HEK293 (cell line): ENCODE results near the gene FAM110D.

Experiments
- CTCF ChIA-PET: fragments of 350-600 bp; formaldehyde crosslinking; extraction: SDS; loops from one replicate; lab custom pipeline; 2021; ENCODE audit warnings: antibody characterized with exemption; lab: Yijun Ruan, JAX
- POLR2A ChIA-PET: fragments of 300-600 bp; formaldehyde crosslinking; extraction: SDS; loops from one replicate; lab custom pipeline; 2020; ENCODE audit warnings: antibody characterized with exemption, inconsistent platforms; lab: Yijun Ruan, JAX
- H3K27ac ChIP-seq: fragments of 200-500 bp; sonication (Bioruptor generic); 2 replicates; pipeline ENCODE4 v1.5.1; 2014; ENCODE audit warnings: low read depth, low read length, control low read depth, inconsistent platforms; ENCODE audit errors: extremely low read depth
- H3K36me3 ChIP-seq, 2 experiments: fragments of 200-500 bp in 1 of 2; sonication (Bioruptor generic) in 1 of 2; 1 replicate in 1 of 2; 2 replicates in 1 of 2; pipeline ENCODE4 v1.5.1; 2014 to 2017; ENCODE audit warnings: inconsistent platforms in 2 of 2, low read length in 2 of 2; ENCODE audit not compliant: control insufficient read depth in 2 of 2, insufficient read depth in 1 of 2
- H3K4me1 ChIP-seq: fragments of 200-500 bp; sonication (Bioruptor generic); 2 replicates; pipeline ENCODE4 v1.5.1; 2014; ENCODE audit warnings: mild to moderate bottlenecking, low read length, inconsistent platforms; ENCODE audit not compliant: control insufficient read depth, insufficient read depth
- H3K4me3 ChIP-seq: 2 replicates; pipeline ENCODE4 v1.5.1; 2011; ENCODE audit warnings: low read depth, mild to moderate bottlenecking, control low read depth, low read length, moderate library complexity
- H3K9me3 ChIP-seq: fragments of 200-500 bp; sonication (Bioruptor generic); 2 replicates; pipeline ENCODE4 v1.5.1; 2014; ENCODE audit warnings: low read depth, low read length, inconsistent platforms; ENCODE audit not compliant: control insufficient read depth, insufficient read depth
- BCL11A ChIP-seq: fragments of 450-650 bp; formaldehyde crosslinking; IDR thresholded peaks from 2 replicates; pipeline ENCODE4 v1.5.1; 2016; ENCODE audit warnings: low read depth, missing biosample characterization, missing genetic modification characterization
- BCL11B ChIP-seq: fragments of 450-650 bp; formaldehyde crosslinking; IDR thresholded peaks from 2 replicates; pipeline ENCODE4 v1.5.1; 2016; ENCODE audit warnings: low read depth, missing biosample characterization, missing genetic modification characterization
- EGR2 ChIP-seq: fragments of 450-650 bp; formaldehyde crosslinking; IDR thresholded peaks from 2 replicates; pipeline ENCODE4 v1.5.1; 2016; ENCODE audit warnings: low read depth, missing biosample characterization, missing genetic modification characterization
- IKZF3 ChIP-seq: fragments of 450-650 bp; IDR thresholded peaks from 2 replicates; pipeline ENCODE4 v1.5.0; 2018; ENCODE audit warnings: missing biosample characterization, mild to moderate bottlenecking, missing genetic modification characterization, moderate library complexity
- ZBTB10 ChIP-seq: fragments of 450-650 bp; formaldehyde crosslinking; IDR thresholded peaks from 2 replicates; pipeline ENCODE4 v1.5.1; 2016; ENCODE audit warnings: missing biosample characterization, missing genetic modification characterization
- ZBTB17 ChIP-seq: fragments of 450-650 bp; formaldehyde crosslinking; IDR thresholded peaks from 2 replicates; pipeline ENCODE4 v1.5.1; 2016; ENCODE audit warnings: missing biosample characterization, missing genetic modification characterization
- ZBTB20 ChIP-seq: fragments of 450-650 bp; formaldehyde crosslinking; IDR thresholded peaks from 2 replicates; pipeline ENCODE4 v1.5.1; 2016; ENCODE audit warnings: missing biosample characterization, missing genetic modification characterization
- ZBTB6 ChIP-seq: fragments of 450-650 bp; formaldehyde crosslinking; IDR thresholded peaks from 2 replicates; pipeline ENCODE4 v1.5.1; 2017; ENCODE audit warnings: missing biosample characterization, missing genetic modification characterization
- ZFHX2 ChIP-seq: fragments of 450-650 bp; formaldehyde crosslinking; conservative IDR thresholded peaks from 2 replicates; pipeline ENCODE4 v1.5.1; 2016; ENCODE audit warnings: missing biosample characterization, missing genetic modification characterization
- ZNF133 ChIP-seq: fragments of 450-650 bp; formaldehyde crosslinking; IDR thresholded peaks from 2 replicates; pipeline ENCODE4 v1.5.1; 2016; ENCODE audit warnings: missing biosample characterization, missing genetic modification characterization
- ZNF140 ChIP-seq: fragments of 450-650 bp; formaldehyde crosslinking; IDR thresholded peaks from 2 replicates; pipeline ENCODE4 v1.5.1; 2016; ENCODE audit warnings: missing biosample characterization, missing genetic modification characterization
- ZNF398 ChIP-seq: fragments of 450-650 bp; formaldehyde crosslinking; IDR thresholded peaks from 2 replicates; pipeline ENCODE4 v1.5.1; 2017; ENCODE audit warnings: missing biosample characterization, missing genetic modification characterization
- ZNF600 ChIP-seq: fragments of 450-650 bp; formaldehyde crosslinking; IDR thresholded peaks from 2 replicates; pipeline ENCODE4 v1.5.1; 2016; ENCODE audit warnings: missing biosample characterization, missing genetic modification characterization
- ZNF639 ChIP-seq: fragments of 450-650 bp; formaldehyde crosslinking; IDR thresholded peaks from 2 replicates; pipeline ENCODE4 v1.5.1; 2016; ENCODE audit warnings: missing biosample characterization, missing genetic modification characterization
- ZNF660 ChIP-seq: fragments of 450-650 bp; IDR thresholded peaks from 2 replicates; pipeline ENCODE4 v1.5.1; 2018; ENCODE audit warnings: missing biosample characterization, mild to moderate bottlenecking, missing genetic modification characterization
- ZNF704 ChIP-seq: fragments of 450-650 bp; formaldehyde crosslinking; IDR thresholded peaks from 2 replicates; pipeline ENCODE4 v1.5.1; 2016; ENCODE audit warnings: missing biosample characterization, missing genetic modification characterization
- ZNF776 ChIP-seq: fragments of 450-650 bp; formaldehyde crosslinking; IDR thresholded peaks from 2 replicates; pipeline ENCODE4 v1.5.0; 2017; ENCODE audit warnings: missing biosample characterization, missing genetic modification characterization, borderline replicate concordance
- ZNF792 ChIP-seq: fragments of 450-650 bp; formaldehyde crosslinking; IDR thresholded peaks from 2 replicates; pipeline ENCODE4 v1.5.1; 2016; ENCODE audit warnings: missing biosample characterization, missing genetic modification characterization
- ZXDB ChIP-seq: fragments of 450-650 bp; formaldehyde crosslinking; IDR thresholded peaks from 2 replicates; pipeline ENCODE4 v1.5.1; 2016; ENCODE audit warnings: missing biosample characterization, missing genetic modification characterization
- TF ChIP-seq, protein P1 (sequence below): fragments of 450-650 bp; formaldehyde crosslinking; IDR thresholded peaks from 2 replicates; pipeline ENCODE4 v1.5.1; 2017; ENCODE audit warnings: missing biosample characterization, mild to moderate bottlenecking, missing genetic modification characterization, moderate library complexity

Gene FAM110D

DNA sequence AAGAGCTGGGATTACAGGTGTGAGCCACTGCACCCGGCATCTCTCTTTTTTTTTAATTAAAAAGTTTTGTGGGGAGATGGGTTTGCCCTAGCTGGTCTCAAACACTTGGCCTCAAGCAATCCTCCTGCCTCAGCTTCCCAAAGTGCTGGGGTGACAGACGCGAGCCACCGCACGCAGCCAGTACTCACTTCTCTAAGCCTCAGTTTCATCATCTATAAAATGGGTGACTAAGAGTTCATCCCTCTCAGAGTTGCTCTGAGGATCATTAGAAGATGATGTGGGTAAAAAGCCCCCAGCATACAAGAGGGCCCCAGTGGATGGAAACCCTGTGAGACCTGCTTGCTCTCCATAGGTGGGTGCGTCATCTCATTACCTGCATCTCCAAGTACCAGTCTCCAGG is 29.0 kb downstream of the FAM110D start (continued):
- no peak for TF ChIP-seq ZNF140
- TF ChIP-seq, protein P1, sequence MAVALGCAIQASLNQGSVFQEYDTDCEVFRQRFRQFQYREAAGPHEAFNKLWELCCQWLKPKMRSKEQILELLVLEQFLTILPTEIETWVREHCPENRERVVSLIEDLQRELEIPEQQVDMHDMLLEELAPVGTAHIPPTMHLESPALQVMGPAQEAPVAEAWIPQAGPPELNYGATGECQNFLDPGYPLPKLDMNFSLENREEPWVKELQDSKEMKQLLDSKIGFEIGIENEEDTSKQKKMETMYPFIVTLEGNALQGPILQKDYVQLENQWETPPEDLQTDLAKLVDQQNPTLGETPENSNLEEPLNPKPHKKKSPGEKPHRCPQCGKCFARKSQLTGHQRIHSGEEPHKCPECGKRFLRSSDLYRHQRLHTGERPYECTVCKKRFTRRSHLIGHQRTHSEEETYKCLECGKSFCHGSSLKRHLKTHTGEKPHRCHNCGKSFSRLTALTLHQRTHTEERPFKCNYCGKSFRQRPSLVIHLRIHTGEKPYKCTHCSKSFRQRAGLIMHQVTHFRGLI (tag by site-specific recombination): no peak
- TF ChIP-seq ZNF704 (tag by site-specific recombination): no peak
- TF ChIP-seq ZBTB17 (tag by site-specific recombination): no peak

DNA sequence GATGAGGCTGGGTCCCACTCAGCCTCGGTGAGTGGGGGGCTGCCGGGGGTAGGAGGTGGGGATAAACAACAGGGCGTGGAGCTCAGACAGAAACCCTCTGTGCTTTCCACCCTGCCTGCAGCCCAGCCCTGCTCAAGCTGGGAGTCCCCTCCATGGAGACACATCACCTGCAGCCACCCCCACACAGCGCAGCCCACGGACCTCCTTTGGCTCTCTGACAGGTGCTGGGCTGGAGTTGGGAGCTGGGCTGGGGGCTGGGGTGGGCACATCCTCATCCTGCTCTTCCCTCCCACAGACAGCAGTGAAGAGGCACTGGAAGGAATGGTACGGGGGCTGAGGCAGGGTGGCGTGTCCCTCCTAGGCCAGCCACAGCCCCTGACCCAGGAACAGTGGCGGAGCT is 29.6 kb downstream of the FAM110D start:
- TF ChIP-seq IKZF3 (tag by site-specific recombination): no peak
- no peak for TF ChIP-seq ZNF133 (tag by site-specific recombination)
- peak; percentile 70 for TF ChIP-seq ZFHX2
- TF ChIP-seq ZNF600 (tag by site-specific recombination): no peak
- TF ChIP-seq ZNF639 (tag by site-specific recombination): no peak
- no peak for TF ChIP-seq ZNF792 (tag by site-specific recombination)
- no peak for TF ChIP-seq ZNF660 (tag by site-specific recombination)
- TF ChIP-seq ZBTB17 (tag by site-specific recombination): no peak
- TF ChIP-seq ZXDB: no peak
- TF ChIP-seq ZBTB20 (tag by site-specific recombination): no peak
- peak; percentile 69; the same call in 1 of the 2 replicates for TF ChIP-seq EGR2 (tag by site-specific recombination)
- TF ChIP-seq, all 188 proteins: peak for 2
- H3K4me3 ChIP-seq: no peak overlapping the region
- H3K27ac ChIP-seq: no peak overlapping the region
- H3K4me1 ChIP-seq: no peaks in the 10 kb centered on the region
- CTCF ChIA-PET: interaction anchor here (0.6 to 4.1 kb wide), 4 partner anchors 12 to 203 kb away, joined by 3 to 32 read pairs (median 4); partner anchors contain the start of gene CEP85
- POLR2A ChIA-PET: interaction anchor here (2.7 kb wide), 1 partner anchor 46 kb away, joined by 16 read pairs; the partner anchor contains the start of gene CEP85
- H3K9me3 ChIP-seq: no peaks in the 10 kb centered on the region
- no peaks in the 10 kb centered on the region for H3K36me3 ChIP-seq

GRCh38 chr1:26189331-26189730 is 30.5 kb downstream of the FAM110D start:
- Histone ChIP-seq H3K4me3 (no peak overlapping the region), H3K4me1 (no peaks in the 10 kb centered on the region), H3K9me3 (no peaks in the 10 kb centered on the region), H3K36me3 (no peaks in the 10 kb centered on the region), H3K27ac (no peak overlapping the region)
- CTCF ChIA-PET: interaction anchor here (0.6 to 4.1 kb wide), 12 partner anchors 16 to 202 kb away, joined by 3 to 32 read pairs (median 4); partner anchors contain the start of genes CD52, CEP85, SH3BGRL3 and ZNF593
- TF ChIP-seq BCL11A (tag by site-specific recombination) (peak; percentile 99), BCL11B (tag by site-specific recombination) (peak; percentile 99), ZBTB10 (tag by site-specific recombination) (0 out of 2 replicates have a peak, but pooled peaks have one; percentile 24), ZNF600 (tag by site-specific recombination) (no peak), ZBTB6 (tag by site-specific recombination) (peak; percentile 25; the same call in 1 of the 2 replicates), ZNF398 (no peak), ZNF776 (tag by site-specific recombination) (no peak)
- POLR2A ChIA-PET: interaction anchor here (2.7 kb wide), 1 partner anchor 45 kb away, joined by 16 read pairs; the partner anchor contains the start of gene CEP85
